ENCODE results near the gene KLRC3. TPM values are rescaled to one million over a fixed set of nuclear protein-coding genes. Genes with fewer than 3 reads are reported as not detected.
"Not testable (repeated sequence)": the region's sequence is repeated elsewhere in the genome, so short reads cannot be mapped to it uniquely, and the experiment has no call there.

The KLRC3 gene
- total and polyA plus RNA-seq, 2 donors (not counting 3 experiments of a cell fraction or from before 2014, with no cell fraction given) = not detected

DNA sequence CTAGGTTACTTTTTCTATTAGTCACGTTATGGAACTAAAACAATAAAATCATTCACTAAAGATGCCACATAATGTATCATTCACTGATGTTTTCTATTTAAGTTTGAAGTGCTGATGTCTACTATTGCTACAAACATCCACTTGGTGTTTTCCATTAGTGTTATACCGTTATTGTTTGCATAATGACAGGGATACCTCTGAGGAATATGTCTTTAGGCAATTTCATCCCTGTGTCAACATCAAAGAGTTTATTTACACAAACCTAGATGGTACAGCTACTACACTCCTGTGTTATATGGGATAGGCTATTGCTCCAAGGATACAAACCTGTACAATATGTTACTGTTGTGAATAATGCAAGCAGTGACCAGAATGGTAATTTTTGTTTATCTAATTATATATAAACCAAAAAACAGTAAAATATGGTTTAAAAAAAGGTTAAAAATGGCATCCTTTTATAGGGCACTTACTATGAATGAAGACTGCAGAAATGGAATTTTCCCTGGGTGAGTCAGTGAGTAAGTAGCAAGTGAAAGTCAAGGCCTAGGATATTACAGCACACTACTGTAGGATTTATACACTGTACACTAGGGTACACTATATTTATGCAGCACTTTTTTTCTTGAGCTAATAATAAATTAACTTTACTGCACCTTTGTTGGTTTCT is 19.3 kb upstream of the KLRC3 start:
- BruUV-seq (replicated peaks); H3K36me3 ChIP-seq (ENCODE audit: control insufficient read depth in 2 of 2, extremely low read depth in 1 of 2, insufficient read depth in 2 of 2, low read length in 2 of 2); H4K20me1 ChIP-seq (replicated peaks; ENCODE audit: control insufficient read depth, extremely low read depth, insufficient read depth, low read length); intact Hi-C loops (cut with micrococcal nuclease); H3K9ac ChIP-seq (replicated peaks; ENCODE audit: extremely low read depth, insufficient read depth, low read length); H3K27ac ChIP-seq (ENCODE audit: insufficient read depth, low read depth, low read length); FAIRE-seq; H3K27me3 ChIP-seq (ENCODE audit: control insufficient read depth in 2 of 2, insufficient read depth in 2 of 2, low read length in 2 of 2); CTCF ChIA-PET; POLR2A ChIA-PET; H3K79me2 ChIP-seq (ENCODE audit: control insufficient read depth, insufficient read depth, low read length); H3K4me1 ChIP-seq (ENCODE audit: control insufficient read depth, extremely low read depth, insufficient read depth, low read length); H3K4me3 ChIP-seq (replicated peaks in 1 of 3; ENCODE audit: insufficient read depth in 1 of 3, low read depth in 1 of 3, low read length in 3 of 3); H3K9me1 ChIP-seq (replicated peaks; ENCODE audit: control insufficient read depth, extremely low read depth, insufficient read depth, low read length); dilution Hi-C loops (cut with MboI; ENCODE audit: extremely low pct_ligation_motif_present, low sequenced_read_pairs); H2AFZ ChIP-seq (ENCODE audit: low read depth, low read length); H3K9me3 ChIP-seq (replicated peaks; ENCODE audit: control insufficient read depth, insufficient read depth, low read length); H3K4me2 ChIP-seq (ENCODE audit: insufficient read depth, low read length); DNase-seq (ENCODE audit: low read depth, low spot score): not testable (repeated sequence)

DNA sequence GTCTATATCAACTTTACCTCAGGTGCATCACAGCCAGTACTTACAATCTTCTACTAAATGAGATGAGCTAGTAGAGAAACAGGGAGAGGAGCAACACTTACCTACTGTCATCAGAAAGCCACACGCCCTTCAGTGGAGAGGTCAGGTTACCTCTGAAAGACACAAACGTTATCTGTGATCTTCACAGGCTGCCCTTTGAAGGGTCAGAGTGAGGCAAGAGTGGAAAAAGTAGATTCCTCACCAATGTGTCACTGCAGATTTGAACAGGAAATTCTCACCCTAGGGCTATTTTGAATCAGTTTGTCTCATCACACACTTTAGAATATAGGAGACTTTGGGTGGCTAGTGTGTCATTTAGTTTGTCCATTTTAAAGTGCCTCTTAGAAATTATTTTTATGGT is 17.2 kb upstream of the KLRC3 start:
- H3K9me3 ChIP-seq (replicated peaks; ENCODE audit: control insufficient read depth, insufficient read depth, low read length); H3K4me2 ChIP-seq (ENCODE audit: insufficient read depth, low read length); H3K27ac ChIP-seq (ENCODE audit: insufficient read depth, low read depth, low read length); H3K9ac ChIP-seq (replicated peaks; ENCODE audit: extremely low read depth, insufficient read depth, low read length); intact Hi-C loops (cut with micrococcal nuclease); H3K4me1 ChIP-seq (ENCODE audit: control insufficient read depth, extremely low read depth, insufficient read depth, low read length); DNase-seq (ENCODE audit: low read depth, low spot score); H3K36me3 ChIP-seq (ENCODE audit: control insufficient read depth in 2 of 2, extremely low read depth in 1 of 2, insufficient read depth in 2 of 2, low read length in 2 of 2); H2AFZ ChIP-seq (ENCODE audit: low read depth, low read length); H3K9me1 ChIP-seq (replicated peaks; ENCODE audit: control insufficient read depth, extremely low read depth, insufficient read depth, low read length); CTCF ChIA-PET; H3K79me2 ChIP-seq (ENCODE audit: control insufficient read depth, insufficient read depth, low read length); H4K20me1 ChIP-seq (replicated peaks; ENCODE audit: control insufficient read depth, extremely low read depth, insufficient read depth, low read length); BruUV-seq (replicated peaks); dilution Hi-C loops (cut with MboI; ENCODE audit: extremely low pct_ligation_motif_present, low sequenced_read_pairs); H3K27me3 ChIP-seq (ENCODE audit: control insufficient read depth in 2 of 2, insufficient read depth in 2 of 2, low read length in 2 of 2); H3K4me3 ChIP-seq (replicated peaks in 1 of 3; ENCODE audit: insufficient read depth in 1 of 3, low read depth in 1 of 3, low read length in 3 of 3); POLR2A ChIA-PET: not testable (repeated sequence)
- peak; percentile 76 for FAIRE-seq

DNA sequence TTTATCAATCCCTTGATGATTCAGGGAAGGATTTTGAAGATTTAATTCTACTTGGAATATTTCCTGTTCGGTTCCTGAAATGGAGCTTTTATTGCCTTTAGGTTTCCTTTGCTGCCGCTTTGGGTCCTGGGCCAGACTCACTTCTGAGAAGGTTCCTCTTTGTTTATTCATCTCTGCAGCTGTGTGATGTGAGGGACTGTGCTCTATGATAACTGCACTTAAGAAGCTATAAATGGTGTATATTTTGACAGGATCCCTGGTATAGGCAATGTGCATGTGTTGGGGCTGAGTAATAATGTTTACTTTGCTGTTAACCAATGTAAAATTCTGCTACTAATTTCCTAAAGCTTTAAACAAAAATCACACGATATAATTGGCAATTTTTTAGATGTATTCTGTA is 15.4 kb upstream of the KLRC3 start, which contains the start of gene KLRC2:
TSS of gene KLRC2 (minus strand) at position 195 of the 400 bp plus-strand sequence. CDS start at position 171, 24 bp downstream.
- POLR2A ChIA-PET; H3K27ac ChIP-seq (ENCODE audit: insufficient read depth, low read depth, low read length); H3K9me1 ChIP-seq (replicated peaks; ENCODE audit: control insufficient read depth, extremely low read depth, insufficient read depth, low read length); H3K9ac ChIP-seq (replicated peaks; ENCODE audit: extremely low read depth, insufficient read depth, low read length); H3K4me2 ChIP-seq (ENCODE audit: insufficient read depth, low read length); H3K36me3 ChIP-seq (ENCODE audit: control insufficient read depth in 2 of 2, extremely low read depth in 1 of 2, insufficient read depth in 2 of 2, low read length in 2 of 2); H3K9me3 ChIP-seq (replicated peaks; ENCODE audit: control insufficient read depth, insufficient read depth, low read length); dilution Hi-C loops (cut with MboI; ENCODE audit: extremely low pct_ligation_motif_present, low sequenced_read_pairs); H3K27me3 ChIP-seq (ENCODE audit: control insufficient read depth in 2 of 2, insufficient read depth in 2 of 2, low read length in 2 of 2); intact Hi-C loops (cut with micrococcal nuclease); H3K79me2 ChIP-seq (ENCODE audit: control insufficient read depth, insufficient read depth, low read length); H3K4me3 ChIP-seq (replicated peaks in 1 of 3; ENCODE audit: insufficient read depth in 1 of 3, low read depth in 1 of 3, low read length in 3 of 3); H4K20me1 ChIP-seq (replicated peaks; ENCODE audit: control insufficient read depth, extremely low read depth, insufficient read depth, low read length); H2AFZ ChIP-seq (ENCODE audit: low read depth, low read length); BruUV-seq (replicated peaks); H3K4me1 ChIP-seq (ENCODE audit: control insufficient read depth, extremely low read depth, insufficient read depth, low read length); CTCF ChIA-PET: not testable (repeated sequence)
- peak; percentile 40 for TF ChIP-seq FOS (IDR thresholded peaks at IDR 0.05; ENCODE audit: borderline replicate concordance, insufficient read depth, low read length)
- FAIRE-seq (peak; percentile 62), DNase-seq (ENCODE audit: low read depth, low spot score) (peak; percentile 83)

DNA sequence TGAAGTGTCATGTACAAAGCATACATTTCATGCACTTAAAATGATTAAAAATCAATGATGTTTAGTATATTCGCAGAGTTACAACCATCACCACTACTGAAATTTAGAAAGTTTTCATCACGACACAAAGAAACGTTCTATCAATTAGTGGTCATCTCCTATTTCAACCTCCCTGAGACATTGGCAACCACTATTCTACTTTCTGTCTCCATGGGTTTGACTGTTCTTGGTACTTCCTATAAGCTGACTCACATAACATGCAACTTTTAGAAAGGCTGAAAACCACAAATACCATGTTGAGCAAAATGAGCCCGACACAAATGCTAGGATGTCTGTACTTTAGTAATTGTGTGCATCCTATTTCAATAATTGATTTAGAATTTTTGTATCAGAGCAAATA is 10.2 kb upstream of the KLRC3 start:
- POLR2A ChIA-PET; BruUV-seq (replicated peaks); intact Hi-C loops (cut with micrococcal nuclease); H4K20me1 ChIP-seq (replicated peaks; ENCODE audit: control insufficient read depth, extremely low read depth, insufficient read depth, low read length); H3K4me2 ChIP-seq (ENCODE audit: insufficient read depth, low read length); H2AFZ ChIP-seq (ENCODE audit: low read depth, low read length); H3K27ac ChIP-seq (ENCODE audit: insufficient read depth, low read depth, low read length); H3K4me3 ChIP-seq (replicated peaks in 1 of 3; ENCODE audit: insufficient read depth in 1 of 3, low read depth in 1 of 3, low read length in 3 of 3); H3K9me1 ChIP-seq (replicated peaks; ENCODE audit: control insufficient read depth, extremely low read depth, insufficient read depth, low read length); H3K36me3 ChIP-seq (ENCODE audit: control insufficient read depth in 2 of 2, extremely low read depth in 1 of 2, insufficient read depth in 2 of 2, low read length in 2 of 2); H3K9me3 ChIP-seq (replicated peaks; ENCODE audit: control insufficient read depth, insufficient read depth, low read length); H3K27me3 ChIP-seq (ENCODE audit: control insufficient read depth in 2 of 2, insufficient read depth in 2 of 2, low read length in 2 of 2); dilution Hi-C loops (cut with MboI; ENCODE audit: extremely low pct_ligation_motif_present, low sequenced_read_pairs); FAIRE-seq; H3K79me2 ChIP-seq (ENCODE audit: control insufficient read depth, insufficient read depth, low read length); H3K9ac ChIP-seq (replicated peaks; ENCODE audit: extremely low read depth, insufficient read depth, low read length); CTCF ChIA-PET; DNase-seq (ENCODE audit: low read depth, low spot score); H3K4me1 ChIP-seq (ENCODE audit: control insufficient read depth, extremely low read depth, insufficient read depth, low read length): not testable (repeated sequence)

Measured in endothelial cell of umbilical vein (primary cell).